ENCODE data around the gene PLCXD3.

PLCXD3 gene

GRCh38 chr5:41277476-41278245 is 232.7 kb downstream of the PLCXD3 start:
- DNase-seq = no peak

DNA sequence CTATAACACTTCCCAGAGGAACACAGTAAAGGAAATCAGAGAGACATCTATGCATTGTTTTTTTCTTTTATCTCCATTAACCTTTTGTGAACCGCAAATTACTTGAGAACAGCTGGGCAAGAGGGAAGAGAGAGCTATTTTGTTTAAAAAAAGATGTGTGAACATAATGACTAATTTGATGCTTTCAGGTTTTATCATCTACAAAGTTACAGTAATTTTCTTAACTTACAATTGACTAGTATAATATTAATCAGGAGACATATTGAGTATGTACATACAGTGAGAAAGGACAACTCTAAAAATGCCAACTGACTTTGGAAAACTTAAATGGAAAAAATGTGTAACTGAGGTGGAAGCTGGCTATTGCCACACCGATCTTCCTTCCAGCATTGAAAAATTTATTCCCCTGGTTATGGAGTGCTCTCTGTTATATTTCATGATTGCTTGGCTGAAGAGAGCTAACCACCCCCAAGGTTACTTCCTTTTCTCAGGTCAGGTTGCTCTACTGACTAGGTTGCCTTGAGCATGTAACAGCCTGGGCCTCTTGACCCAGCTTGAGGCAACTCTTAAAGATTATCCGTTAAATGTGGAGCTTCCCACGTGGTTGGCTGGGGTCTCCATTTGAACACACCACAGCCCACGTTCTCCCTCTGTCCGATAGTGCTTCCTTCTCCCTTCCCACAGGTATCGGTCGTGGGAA is 234.4 kb downstream of the PLCXD3 start:
- DNase-seq = no peak

- no peak for DNase-seq
These were observed 239.8 kb downstream of the PLCXD3 start for GRCh38 chr5:41270423-41271251.

DNA sequence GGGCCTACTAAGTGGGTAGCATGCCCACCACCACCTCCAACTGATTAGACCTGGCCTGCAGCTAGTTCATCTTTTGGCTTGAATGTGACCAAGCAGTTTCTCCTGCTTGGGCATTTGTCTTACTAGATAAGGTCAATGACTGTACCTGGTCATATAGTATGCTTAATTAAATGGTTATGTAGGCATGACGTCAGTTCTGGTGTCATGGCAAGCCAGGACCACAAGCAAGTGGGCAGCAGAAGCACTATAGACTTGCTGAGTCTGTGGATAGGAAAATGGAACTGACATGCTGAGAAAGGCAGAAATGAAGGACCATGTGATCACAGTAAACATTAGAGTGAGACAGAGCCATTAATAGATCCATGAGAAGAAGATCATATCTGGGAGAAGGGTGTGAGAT is 241.5 kb downstream of the PLCXD3 start:
- DNase-seq = no peak

- no peak for DNase-seq
These were observed 244.0 kb downstream of the PLCXD3 start for GRCh38 chr5:41266377-41266776.

- DNase-seq = no peak
These were observed 246.4 kb downstream of the PLCXD3 start for GRCh38 chr5:41264019-41264418.

- DNase-seq = no peak
These were observed 247.1 kb downstream of the PLCXD3 start for GRCh38 chr5:41263335-41263734.

All from NCI-H187 treated with DMSO at 0.1 percent for 48 hours (cell line).